NK-92 treated with Interleukin-12 subunit alpha and Interleukin-12 subunit beta, amount 100 ng/mL, for 24 hours (cell line): ENCODE results near the gene TTLL8.

ENCODE experiments used
- DNase-seq: peaks from one replicate; lab custom pipeline; 2025; lab: John Stamatoyannopoulos, UW

The TTLL8 gene

GRCh38 chr22:50018608-50019285, 39.4 kb downstream of the TTLL8 start:
- no peak for DNase-seq

GRCh38 chr22:50017701-50018224, 40.3 kb downstream of the TTLL8 start:
- DNase-seq, result no peak

GRCh38 chr22:50016988-50017700, 41.0 kb downstream of the TTLL8 start:
- no peak for DNase-seq

GRCh38 chr22:50016308-50016987, 41.6 kb downstream of the TTLL8 start:
- no peak for DNase-seq

GRCh38 chr22:50015451-50016307, 42.4 kb downstream of the TTLL8 start:
- no peak for DNase-seq

GRCh38 chr22:50014655-50015401, 43.3 kb downstream of the TTLL8 start:
- DNase-seq, result no peak

- no peak for DNase-seq
Observed at GRCh38 chr22:50014053-50014501, 44.0 kb downstream of the TTLL8 start.

GRCh38 chr22:50012211-50013181, 45.6 kb downstream of the TTLL8 start, which contains the start of gene IL17REL:
Gene IL17REL, minus strand, starts transcription at chr22:50012765. Its CDS starts 119 bp downstream, at chr22:50012646.
- no peak for DNase-seq

- DNase-seq, result no peak
Observed at GRCh38 chr22:50011447-50012210, 46.5 kb downstream of the TTLL8 start.

GRCh38 chr22:50010676-50011446, 47.2 kb downstream of the TTLL8 start:
- no peak for DNase-seq

- no peak for DNase-seq
Observed at GRCh38 chr22:50009765-50010675, 48.1 kb downstream of the TTLL8 start.

GRCh38 chr22:50009251-50009650, 48.8 kb downstream of the TTLL8 start:
- DNase-seq, result no peak

GRCh38 chr22:50008151-50009040, 49.7 kb downstream of the TTLL8 start:
- no peak for DNase-seq

GRCh38 chr22:50007057-50007511, 51.0 kb downstream of the TTLL8 start:
- no peak for DNase-seq

GRCh38 chr22:50004918-50005317, 53.2 kb downstream of the TTLL8 start:
- no peak for DNase-seq

GRCh38 chr22:50002791-50003190, 55.3 kb downstream of the TTLL8 start:
- DNase-seq, result no peak
